PC-9 (cell line): Measurements from ENCODE around the gene DOHH. TPM values are rescaled to one million over a fixed set of nuclear protein-coding genes. Genes with fewer than 3 reads are reported as not detected.

Experiments
- BruUV-seq: library from RNA; stranded (reverse); fragments of 400-500 nt; replicated peaks from 2 replicates; lab custom pipeline; 2021; lab: Mats Ljungman, UMichigan
- CTCF ChIA-PET: fragments of 300-600 bp; sonication (Branson Sonifier 250); formaldehyde crosslinking; loops from one replicate; lab custom pipeline; 2022; ENCODE audit warnings: antibody characterized with exemption; lab: Charles Lee
- POLR2A ChIA-PET: fragments of 300-600 bp; sonication (Branson Sonifier 250); formaldehyde crosslinking; loops from one replicate; lab custom pipeline; 2022; ENCODE audit warnings: antibody characterized with exemption; ENCODE audit not compliant: unreplicated experiment; lab: Charles Lee
- DNase-seq, 2 experiments: peaks; one replicate each; pipeline versions ENCODE4 v3.0.0 to v3.0.0-alpha.2; 2015 to 2022; ENCODE audit warnings: mixed read lengths in 1 of 2
- H2AFZ ChIP-seq: fragments of 200-600 bp; sonication (generic); 2 replicates; pipeline ENCODE4 v1.8.1; 2017; ENCODE audit warnings: antibody characterized with exemption
- H3F3A ChIP-seq: fragments of 200-600 bp; sonication (generic); 2 replicates; pipeline ENCODE4 v1.8.1; 2017; ENCODE audit warnings: antibody characterized with exemption, mild to moderate bottlenecking, low read depth; ENCODE audit not compliant: insufficient read depth
- H3K27ac ChIP-seq: fragments of 200-600 bp; sonication (generic); 2 replicates; pipeline ENCODE4 v1.6.1; 2016; ENCODE audit warnings: mixed run types
- H3K27me3 ChIP-seq: fragments of 200-600 bp; sonication (generic); 2 replicates; pipeline ENCODE4 v1.6.1; 2016; ENCODE audit warnings: low read depth, mixed run types; ENCODE audit not compliant: insufficient read depth
- H3K36me3 ChIP-seq: fragments of 200-600 bp; sonication (generic); 2 replicates; pipeline ENCODE4 v1.6.1; 2016; ENCODE audit warnings: low read depth, mixed run types
- H3K4me1 ChIP-seq: fragments of 200-600 bp; sonication (generic); replicated peaks from 2 replicates; pipeline ENCODE4 v1.6.1; 2016; ENCODE audit warnings: mixed run types; ENCODE audit not compliant: insufficient read depth
- H3K4me2 ChIP-seq: fragments of 200-600 bp; sonication (generic); 2 replicates; pipeline ENCODE4 v1.6.1; 2017; ENCODE audit warnings: mixed run types
- H3K4me3 ChIP-seq: fragments of 200-600 bp; sonication (generic); 2 replicates; pipeline ENCODE4 v1.6.1; 2016; ENCODE audit warnings: mixed run types
- H3K79me2 ChIP-seq: fragments of 200-600 bp; sonication (generic); 2 replicates; pipeline ENCODE4 v1.6.1; 2017; ENCODE audit warnings: low read depth, mixed run types
- H3K9me2 ChIP-seq: fragments of 200-600 bp; sonication (generic); 2 replicates; pipeline ENCODE4 v1.8.1; 2017; ENCODE audit warnings: mild to moderate bottlenecking; ENCODE audit not compliant: insufficient read depth
- H3K9me3 ChIP-seq: fragments of 200-600 bp; sonication (generic); 2 replicates; pipeline ENCODE4 v1.8.1; 2016; ENCODE audit warnings: low read depth; ENCODE audit not compliant: insufficient read depth
- H4K20me1 ChIP-seq: fragments of 200-600 bp; sonication (generic); 2 replicates; pipeline ENCODE4 v1.8.1; 2017; ENCODE audit not compliant: insufficient read depth
- CTCF ChIP-seq: fragments of 200-600 bp; sonication (generic); conservative IDR thresholded peaks from 2 replicates; pipeline ENCODE4 v1.6.1; 2017; ENCODE audit warnings: mixed run types, antibody characterized with exemption, mild to moderate bottlenecking, moderate library complexity
- EZH2 ChIP-seq: fragments of 200-600 bp; sonication (generic); IDR thresholded peaks from 2 replicates; pipeline ENCODE4 v1.8.0; 2017; ENCODE audit warnings: antibody characterized with exemption, low read depth
- intact Hi-C: fragments of 100-400 bp; cut with micrococcal nuclease; formaldehyde crosslinking; loops from one replicate; pipeline ENCODE4 v1.10.0; 2022; ENCODE audit not compliant: unreplicated experiment
- total RNA-seq: library from RNA; stranded (reverse); gene quantifications from 2 replicates; pipeline ENCODE4 v1.2.3, GENCODE V29; 2021

The DOHH gene
- total RNA-seq, 1 experiment from 2014 or later = 7.7 TPM

- no peak overlapping the region for H3K27ac ChIP-seq
- H3K4me1 ChIP-seq = peaks cover 5% of the 10 kb centered on the region; the same call in 1 of the 2 replicates
- no peaks in the 10 kb centered on the region for H4K20me1 ChIP-seq
- no TSS peak for BruUV-seq
- H3K4me3 ChIP-seq = no peak overlapping the region
- H3K9me3 ChIP-seq = no peaks in the 10 kb centered on the region
- H3K79me2 ChIP-seq = no peaks in the 10 kb centered on the region
- no peak for TF ChIP-seq CTCF
- TF ChIP-seq EZH2 = no peak
- H3K9me2 ChIP-seq = no peaks in the 10 kb centered on the region
- no peak overlapping the region for H3K4me2 ChIP-seq
- peaks cover 5% of the 10 kb centered on the region; the same call in 1 of the 2 replicates for H3F3A ChIP-seq
- no peak for DNase-seq
- no peak overlapping the region for H2AFZ ChIP-seq
- intact Hi-C loops = no loop called here
- no peaks in the 10 kb centered on the region for H3K36me3 ChIP-seq
- no peaks in the 10 kb centered on the region for H3K27me3 ChIP-seq
- POLR2A ChIA-PET = no interaction called here
- CTCF ChIA-PET = interaction anchor here (0.6 kb wide), 1 partner anchor 15 kb away, joined by 20 read pairs; no protein-coding TSS in a partner anchor
Measured at GRCh38 chr19:3479177-3479833, 21.2 kb downstream of the DOHH start.

GRCh38 chr19:3478409-3479176, 21.9 kb downstream of the DOHH start:
- intact Hi-C loops = no loop called here
- Histone ChIP-seq H3K9me2 (no peaks in the 10 kb centered on the region), H4K20me1 (no peaks in the 10 kb centered on the region), H3K4me2 (no peak overlapping the region), H3K27me3 (no peaks in the 10 kb centered on the region), H3K79me2 (no peaks in the 10 kb centered on the region), H3K27ac (no peak overlapping the region), H3K36me3 (no peaks in the 10 kb centered on the region), H3F3A (peaks cover 5% of the 10 kb centered on the region; the same call in 1 of the 2 replicates), H3K4me3 (no peak overlapping the region), H3K4me1 (peaks cover 5% of the 10 kb centered on the region; the same call in 1 of the 2 replicates), H2AFZ (no peak overlapping the region), H3K9me3 (no peaks in the 10 kb centered on the region)
- BruUV-seq = no TSS peak
- DNase-seq = no peak
- CTCF ChIA-PET = interaction anchor here (0.6 kb wide), 1 partner anchor 14 kb away, joined by 20 read pairs; no protein-coding TSS in a partner anchor
- no peak for TF ChIP-seq CTCF
- TF ChIP-seq EZH2 = no peak
- POLR2A ChIA-PET = no interaction called here

GRCh38 chr19:3477951-3478350, 22.5 kb downstream of the DOHH start:
- Histone ChIP-seq H3K4me3 (no peak overlapping the region), H3K9me2 (no peaks in the 10 kb centered on the region), H3F3A (peaks cover 5% of the 10 kb centered on the region; the same call in 1 of the 2 replicates), H3K79me2 (no peaks in the 10 kb centered on the region), H3K4me2 (no peak overlapping the region), H3K9me3 (no peaks in the 10 kb centered on the region), H3K27ac (no peak overlapping the region), H3K36me3 (no peaks in the 10 kb centered on the region), H4K20me1 (no peaks in the 10 kb centered on the region), H3K4me1 (peaks cover 5% of the 10 kb centered on the region; the same call in 1 of the 2 replicates), H2AFZ (no peak overlapping the region), H3K27me3 (no peaks in the 10 kb centered on the region)
- intact Hi-C loops = no loop called here
- ChIA-PET CTCF (no interaction called here), POLR2A (no interaction called here)
- no peak for TF ChIP-seq EZH2
- TF ChIP-seq CTCF = no peak
- DNase-seq = no peak
- BruUV-seq = no TSS peak
